K562 (cell line): ENCODE measurements around the gene ZNF718. TPM values are rescaled to one million over a fixed set of nuclear protein-coding genes. Genes with fewer than 3 reads are reported as not detected.

Experiments used
- ATAC-seq: fragments of 200-7000 bp; cut with Tn5 transposase; 3 replicates; pipeline ENCODE4 v1.9.1; 2020; ENCODE audit warnings: moderate library complexity
- BruUV-seq: library from RNA; stranded (reverse); fragments of 400-500 nt; replicated peaks from 2 replicates; lab custom pipeline; 2021; lab: Mats Ljungman, UMichigan
- CTCF ChIA-PET: fragments of 300-600 bp; formaldehyde crosslinking; extraction: SDS; loops from one replicate; lab custom pipeline; 2021; ENCODE audit warnings: low intra/inter-chr PET ratio; lab: Yijun Ruan, JAX
- POLR2A ChIA-PET: fragments of 300-600, 350-650 bp; sonication (Branson Sonifier 250); formaldehyde crosslinking; extraction: SDS; loops from one replicate; lab custom pipeline; 2021; ENCODE audit warnings: antibody characterized with exemption, inconsistent platforms; lab: Yijun Ruan, JAX
- DNase-seq, 4 experiments: peaks; one replicate each; pipeline versions ENCODE4 v3.0.0 to v3.0.0-alpha.2; 2011 to 2018; ENCODE audit warnings: low spot score in 3 of 4, mixed read lengths in 3 of 4; ENCODE audit errors: extremely low read depth in 1 of 4
- FAIRE-seq: peaks from 2 replicates; lab custom pipeline; 2011; peaks lifted over from hg19 to GRCh38; lab: Jason Lieb, UNC
- H2AFZ ChIP-seq: 2 replicates; pipeline ENCODE4 v1.6.0; 2011; ENCODE audit warnings: low read depth, low read length, control low read depth, inconsistent platforms
- H3K27ac ChIP-seq: fragments of 200-600 bp; 3 replicates; pipeline ENCODE4 v1.8.0; 2011; ENCODE audit warnings: low read depth, mild to moderate bottlenecking, control low read depth, inconsistent platforms, low read length, moderate library complexity, mixed read lengths; ENCODE audit errors: extremely low read depth
- H3K27me3 ChIP-seq, 2 experiments: fragments of 300-600 bp in 1 of 2; 2 replicates in 1 of 2; 3 replicates in 1 of 2; pipeline versions ENCODE4 v1.6.0 to v1.8.0; 2011; ENCODE audit warnings: inconsistent platforms in 2 of 2, low read length in 2 of 2, mild to moderate bottlenecking in 1 of 2, mixed read lengths in 1 of 2, moderate library complexity in 1 of 2; ENCODE audit not compliant: control insufficient read depth in 2 of 2, insufficient read depth in 2 of 2
- H3K36me3 ChIP-seq: fragments of 300-600 bp; 3 replicates; pipeline ENCODE4 v1.8.0; 2011; ENCODE audit warnings: mild to moderate bottlenecking, low read length, inconsistent platforms; ENCODE audit not compliant: control insufficient read depth, insufficient read depth
- H3K4me1 ChIP-seq, 2 experiments: fragments of 200-600 bp in 1 of 2; replicated peaks in 1 of 2; 2 replicates in 1 of 2; 3 replicates in 1 of 2; pipeline versions ENCODE4 v1.5.1 to v1.8.0; 2011; ENCODE audit warnings: inconsistent platforms in 2 of 2, low read length in 2 of 2, mild to moderate bottlenecking in 1 of 2, mixed read lengths in 1 of 2, moderate library complexity in 1 of 2; ENCODE audit not compliant: control insufficient read depth in 2 of 2, insufficient read depth in 2 of 2
- H3K4me2 ChIP-seq: 2 replicates; pipeline ENCODE4 v1.6.1; 2011; ENCODE audit warnings: low read length, control low read depth, inconsistent platforms, mixed read lengths; ENCODE audit not compliant: insufficient read depth
- H3K4me3 ChIP-seq: fragments of 200-600 bp; sonication (generic), shearing (Covaris generic); 2 replicates; pipeline ENCODE4 v1.5.1; 2016; ENCODE audit warnings: control low read depth, inconsistent platforms
- H3K79me2 ChIP-seq: fragments of 200-600 bp; 3 replicates; pipeline ENCODE4 v1.8.0; 2011; ENCODE audit warnings: low read length, inconsistent platforms; ENCODE audit not compliant: control insufficient read depth, insufficient read depth
- H3K9ac ChIP-seq, 2 experiments: 2 replicates each; pipeline versions ENCODE4 v1.6.0 to v1.6.1; 2011; ENCODE audit warnings: low read depth in 2 of 2, low read length in 2 of 2, control low read depth in 1 of 2, inconsistent platforms in 1 of 2, mild to moderate bottlenecking in 1 of 2, mixed read lengths in 1 of 2; ENCODE audit not compliant: insufficient read depth in 1 of 2
- H3K9me1 ChIP-seq: one replicate; pipeline ENCODE4 v1.6.0; 2011; ENCODE audit warnings: inconsistent platforms, mild to moderate bottlenecking, low read length, moderate library complexity; ENCODE audit not compliant: control insufficient read depth, insufficient read depth
- H3K9me3 ChIP-seq: replicated peaks from 2 replicates; pipeline ENCODE4 v1.5.1; 2011; ENCODE audit warnings: low read depth, low read length, inconsistent platforms; ENCODE audit not compliant: control insufficient read depth, insufficient read depth
- H4K20me1 ChIP-seq: replicated peaks from 2 replicates; pipeline ENCODE4 v1.6.1; 2011; ENCODE audit warnings: low read length, inconsistent platforms, mixed read lengths; ENCODE audit not compliant: control insufficient read depth, insufficient read depth
- FOSL1 ChIP-seq: fragments of 200-800 bp; sonication (Bioruptor generic); conservative IDR thresholded peaks from 2 replicates; pipeline ENCODE4 v1.6.1; 2016; ENCODE audit warnings: missing genetic modification characterization, missing compliant biosample characterization
- GABPA ChIP-seq: fragments of 200-800 bp; sonication (Bioruptor generic); conservative IDR thresholded peaks from 2 replicates; pipeline ENCODE4 v1.6.1; 2016; ENCODE audit warnings: low read depth, missing genetic modification characterization, missing compliant biosample characterization
- KLF6 ChIP-seq: fragments of 250-450 bp; sonication (Bioruptor Pico); IDR thresholded peaks from 2 replicates; pipeline ENCODE4 v1.4.0; 2020; ENCODE audit warnings: mild to moderate bottlenecking, moderate library complexity, borderline replicate concordance
- ZKSCAN1 ChIP-seq: fragments of 150-350 bp; IDR thresholded peaks from 2 replicates; pipeline ENCODE4 v1.6.1; 2016; ENCODE audit warnings: low read depth, low read length
- ZNF282 ChIP-seq: sonication (generic); formaldehyde crosslinking; IDR thresholded peaks from 2 replicates; pipeline ENCODE4 v1.8.1; 2023; ENCODE audit warnings: missing genetic modification reagents
- WGBS: fragments of 100-300 bp; shearing (Covaris generic); methylation state at CpG from one replicate; pipeline ENCODE4 v1.1.6; 2016; ENCODE audit warnings: low coverage, mixed read lengths; ENCODE audit not compliant: insufficient coverage; ENCODE audit errors: missing lambda C conversion rate; 5-methylcytosine and 5-hydroxymethylcytosine counted together
- in situ Hi-C: fragments of 300-500 bp; cut with MboI; formaldehyde crosslinking; loops from 4 replicates; pipeline ENCODE4 v1.15.0; 2018; ENCODE audit warnings: inconsistent platforms, mixed read lengths
- intact Hi-C: fragments of 100-400 bp; cut with micrococcal nuclease; formaldehyde crosslinking; loops from 2 replicates; pipeline ENCODE4 v1.14.2; 2022
- polyA plus RNA-seq, 8 experiments: library from polyadenylated mRNA; depleted of rRNA in 4 of 8; stranded (reverse) in 5 of 8; unstranded in 3 of 8; fragments of >200 nt; fragmentation: Nextera tagmentation in 2 of 8; fragmentation: Illumina TruSeq in 1 of 8; extraction: Ambion mirVana in 2 of 8; extraction: Trizol in 1 of 8; gene quantifications; 2 replicates each; pipeline versions ENCODE4 v1.2.1 to v1.2.3, GENCODE V29; 2011 to 2014; ENCODE audit warnings: inconsistent platforms in 1 of 8, missing spikeins in 1 of 8
- total RNA-seq, 7 experiments: library from RNA; depleted of rRNA in 6 of 7; stranded (reverse); fragments of >200 nt in 6 of 7; fragmentation: Illumina TruSeq in 2 of 7; extraction: Trizol in 2 of 7; gene quantifications; 2 replicates each; pipeline versions ENCODE4 v1.2.1 to v1.2.3, GENCODE V29; 2011 to 2021; ENCODE audit warnings: low replicate concordance in 1 of 7
- TF ChIP-seq, protein P1 (sequence below), 2 experiments: IDR thresholded peaks in 1 of 2; conservative IDR thresholded peaks in 1 of 2; 2 replicates each; pipeline ENCODE4 v1.6.1; 2016; ENCODE audit warnings: low read depth in 2 of 2, mild to moderate bottlenecking in 1 of 2, missing compliant biosample characterization in 1 of 2, missing genetic modification characterization in 1 of 2, moderate library complexity in 1 of 2

Gene ZNF718
- total and polyA plus RNA-seq, 9 of the 15 experiments (the other 6 are each of a cell fraction or from before 2014, with no cell fraction given), result 1.00 to 5.3 (median 2.7) TPM

DNA sequence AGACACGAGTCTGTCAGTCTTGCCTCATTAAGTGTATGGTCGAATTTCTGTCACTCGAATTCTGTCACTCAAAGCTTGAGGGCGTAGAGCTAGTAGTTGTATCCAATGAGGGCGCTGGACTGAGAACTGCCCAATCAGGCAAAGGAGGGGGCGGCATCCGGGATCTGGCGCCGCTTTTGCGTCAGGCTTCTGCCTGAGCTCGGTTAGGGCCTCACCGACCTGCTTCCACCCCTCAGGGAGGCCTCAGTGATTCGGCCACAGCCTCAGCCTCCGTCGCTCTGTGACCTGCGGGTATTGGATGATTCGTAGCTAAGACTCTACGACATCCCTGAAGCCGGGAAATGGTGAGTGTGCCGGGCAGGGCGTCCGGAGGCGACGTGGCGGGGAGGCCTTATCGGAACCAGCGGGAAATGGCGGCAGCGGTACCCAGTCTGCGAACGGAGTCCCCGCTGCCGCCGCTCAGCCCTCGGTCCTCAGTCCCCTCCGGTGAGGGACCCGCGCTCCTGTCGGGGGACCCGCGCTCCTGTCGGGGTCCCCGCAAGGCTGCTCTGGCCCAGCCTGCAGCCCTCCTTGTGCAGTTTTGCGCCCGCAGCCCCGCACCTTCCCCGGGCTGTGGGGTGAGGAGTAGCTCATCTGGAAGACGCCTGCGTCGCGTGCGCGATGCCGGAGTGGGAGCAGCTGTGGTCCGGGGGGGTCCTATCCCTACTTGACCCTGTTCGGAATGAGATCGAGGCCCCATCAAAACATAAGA lies 88.3 kb downstream of the ZNF718 start:
- Histone ChIP-seq H3K27ac (peak overlapping the region; percentile 59; the same call in 2 of the 3 replicates), H3K4me2 (peak overlapping the region; percentile 41; the same call in 1 of the 2 replicates), H3K4me3 (peak overlapping the region; percentile 36), H3K27me3 (no peaks in the 10 kb centered on the region), H2AFZ (no peak overlapping the region), H3K4me1 (no peaks in the 10 kb centered on the region), H3K9me1 (no peaks in the 10 kb centered on the region), H3K9me3 (no peaks in the 10 kb centered on the region), H4K20me1 (no peaks in the 10 kb centered on the region), H3K9ac (peak overlapping the region; percentile 36 to 44; a peak in 2 of 4 replicates), H3K36me3 (no peaks in the 10 kb centered on the region), H3K79me2 (no peaks in the 10 kb centered on the region; the same call in 2 of the 3 replicates)
- ChIA-PET POLR2A (no interaction called here), CTCF (no interaction called here)
- in situ Hi-C loops, result no loop called here
- BruUV-seq, result no TSS peak
- intact Hi-C loops, result no loop called here
- ATAC-seq (peak; percentile 89), FAIRE-seq (peak; percentile 32), DNase-seq (peak; percentile 27 to 43 (median 30))
- WGBS, result 8% methylated on average over 52 of the region's 57 CpGs
- TF ChIP-seq, protein P1, sequence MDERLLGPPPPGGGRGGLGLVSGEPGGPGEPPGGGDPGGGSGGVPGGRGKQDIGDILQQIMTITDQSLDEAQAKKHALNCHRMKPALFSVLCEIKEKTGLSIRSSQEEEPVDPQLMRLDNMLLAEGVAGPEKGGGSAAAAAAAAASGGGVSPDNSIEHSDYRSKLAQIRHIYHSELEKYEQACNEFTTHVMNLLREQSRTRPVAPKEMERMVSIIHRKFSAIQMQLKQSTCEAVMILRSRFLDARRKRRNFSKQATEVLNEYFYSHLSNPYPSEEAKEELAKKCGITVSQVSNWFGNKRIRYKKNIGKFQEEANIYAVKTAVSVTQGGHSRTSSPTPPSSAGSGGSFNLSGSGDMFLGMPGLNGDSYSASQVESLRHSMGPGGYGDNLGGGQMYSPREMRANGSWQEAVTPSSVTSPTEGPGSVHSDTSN (CRISPR knock-in tag; IDR thresholded peaks at IDR 0.05; ENCODE audit: low read depth), result no peak
- TF ChIP-seq, protein P1 (tag; conservative IDR thresholded peaks at IDR 0.05; ENCODE audit: low read depth), result peak; percentile 52; the same call in 1 of the 2 replicates
- TF ChIP-seq ZNF282 (CRISPR knock-in tag) (no peak), KLF6 (CRISPR knock-in tag) (no peak), ZKSCAN1 (no peak), FOSL1 (tag) (0 out of 2 replicates have a peak, but pooled peaks have one; percentile 23), GABPA (tag) (0 out of 2 replicates have a peak, but pooled peaks have one; percentile 13)
